GM18868 (cell line): Measurements from ENCODE around the gene IFT25.

Experiments used
- ATAC-seq: cut with Tn5 transposase; IDR thresholded peaks from one replicate; pipeline ENCODE4 v1.9.1; 2021; ENCODE audit warnings: mild to moderate bottlenecking, moderate library complexity; ENCODE audit not compliant: unreplicated experiment

Gene IFT25

DNA sequence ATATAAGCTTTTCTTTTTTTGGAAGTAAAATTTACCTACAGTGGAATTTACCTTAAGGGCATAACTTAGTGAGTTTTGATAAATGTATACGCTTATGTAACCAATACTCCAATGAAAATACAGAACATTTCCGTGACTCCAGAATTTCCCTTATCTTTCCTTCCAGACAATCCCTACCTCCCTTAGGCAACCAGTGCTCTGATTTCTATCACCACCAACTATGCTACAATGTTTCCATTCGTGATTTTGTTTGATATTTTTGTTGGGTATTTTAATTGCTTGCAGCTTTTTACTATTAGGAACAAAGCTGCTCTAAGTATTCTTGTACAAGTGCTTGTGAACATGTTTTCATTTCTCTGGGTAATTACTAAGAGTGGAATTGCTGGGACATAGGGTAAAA is 14.6 kb downstream of the IFT25 start:
- no peak for ATAC-seq

DNA sequence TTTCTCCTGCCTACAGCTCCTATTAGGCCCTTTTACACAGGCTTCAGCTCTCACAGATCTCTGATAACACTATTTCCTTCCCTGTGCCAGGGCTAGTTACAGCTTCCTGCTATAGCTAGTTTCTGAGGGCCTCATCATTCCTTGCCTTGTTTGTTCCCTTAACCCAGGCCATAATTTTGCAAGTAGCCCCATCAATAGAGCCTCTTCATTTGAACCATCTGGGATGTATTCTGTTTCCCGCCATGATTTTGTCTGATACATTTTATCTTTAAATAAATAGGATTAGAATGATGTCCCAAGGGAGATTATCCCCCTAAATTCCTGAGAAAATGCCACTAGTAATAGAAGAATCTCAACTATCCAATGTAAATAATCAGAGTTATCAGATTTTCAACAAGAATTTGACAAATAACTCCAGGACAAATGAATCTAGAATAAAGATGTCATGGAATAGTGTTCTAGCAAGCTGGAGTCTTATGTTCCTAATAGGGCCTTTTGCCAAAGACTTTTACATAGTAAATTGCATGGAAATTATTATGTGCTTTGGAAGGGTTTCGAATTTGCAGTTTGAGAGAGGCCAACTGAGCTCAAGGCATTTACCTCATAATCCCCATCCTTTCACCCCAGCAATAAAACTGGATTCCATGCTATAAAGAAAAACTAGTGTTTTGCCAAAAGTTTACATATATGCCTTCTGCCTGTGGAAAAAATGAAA is 16.1 kb downstream of the IFT25 start:
- ATAC-seq: no peak

DNA sequence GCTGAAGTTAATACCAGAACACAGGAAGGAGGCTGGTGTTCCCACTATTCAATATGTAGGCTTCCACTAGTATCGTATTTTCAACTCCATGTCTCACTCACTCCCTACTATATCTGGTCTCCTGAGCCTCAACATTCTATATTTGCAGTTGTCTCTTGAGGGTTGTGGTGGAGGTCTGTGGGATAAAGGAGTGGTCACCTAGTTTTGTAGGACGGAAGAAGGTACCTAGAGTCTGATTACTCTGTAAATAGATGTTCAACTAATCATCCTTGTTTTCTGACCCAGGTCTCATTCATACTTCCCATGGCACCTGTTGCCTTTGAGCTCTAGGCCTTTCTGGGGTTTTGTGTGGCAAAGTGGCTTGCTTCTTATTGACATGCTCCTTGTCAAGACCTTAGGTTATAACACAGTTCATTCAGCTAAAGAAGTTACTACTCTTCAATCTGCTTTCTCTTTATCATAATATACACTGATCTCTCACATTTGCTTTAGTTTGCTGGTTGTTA is 18.1 kb downstream of the IFT25 start:
- no peak for ATAC-seq

DNA sequence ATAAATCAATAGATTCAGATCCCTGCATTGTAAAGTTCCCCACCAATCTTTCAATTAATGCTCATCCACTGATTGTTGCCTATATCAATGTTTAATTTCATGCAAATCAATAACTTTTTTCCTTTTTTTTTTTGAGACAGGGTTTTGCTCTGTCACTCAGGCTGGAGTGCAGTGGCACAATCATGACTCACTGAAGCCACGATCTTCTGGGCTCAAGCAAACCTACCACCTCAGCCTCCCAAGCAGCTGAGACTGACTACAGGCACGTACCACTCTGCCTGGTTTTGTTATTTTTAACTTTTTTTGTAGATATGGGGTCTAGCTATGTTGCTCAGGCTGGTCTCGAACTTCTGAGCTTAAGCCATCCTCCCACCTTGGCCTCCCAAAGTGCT is 25.8 kb downstream of the IFT25 start:
- ATAC-seq: no peak

DNA sequence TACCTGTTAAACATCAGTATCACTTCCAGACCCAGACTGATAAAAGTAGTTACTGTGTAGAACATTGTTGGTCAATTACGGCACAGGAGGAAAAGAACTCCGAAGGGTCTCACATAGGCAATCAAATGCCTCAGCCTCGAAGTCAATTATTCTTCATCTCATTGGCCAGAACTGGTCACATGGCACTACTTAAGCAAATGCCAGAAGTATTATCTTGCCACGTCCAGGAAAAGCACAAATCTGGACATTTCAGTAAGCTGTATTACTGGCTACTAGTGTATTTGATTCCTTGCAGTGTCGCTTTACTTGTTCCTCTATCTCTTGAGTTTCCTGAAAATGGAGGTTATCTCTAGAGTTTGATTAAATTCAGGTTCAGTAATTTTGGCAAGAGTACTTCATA is 27.2 kb downstream of the IFT25 start:
- ATAC-seq: no peak

DNA sequence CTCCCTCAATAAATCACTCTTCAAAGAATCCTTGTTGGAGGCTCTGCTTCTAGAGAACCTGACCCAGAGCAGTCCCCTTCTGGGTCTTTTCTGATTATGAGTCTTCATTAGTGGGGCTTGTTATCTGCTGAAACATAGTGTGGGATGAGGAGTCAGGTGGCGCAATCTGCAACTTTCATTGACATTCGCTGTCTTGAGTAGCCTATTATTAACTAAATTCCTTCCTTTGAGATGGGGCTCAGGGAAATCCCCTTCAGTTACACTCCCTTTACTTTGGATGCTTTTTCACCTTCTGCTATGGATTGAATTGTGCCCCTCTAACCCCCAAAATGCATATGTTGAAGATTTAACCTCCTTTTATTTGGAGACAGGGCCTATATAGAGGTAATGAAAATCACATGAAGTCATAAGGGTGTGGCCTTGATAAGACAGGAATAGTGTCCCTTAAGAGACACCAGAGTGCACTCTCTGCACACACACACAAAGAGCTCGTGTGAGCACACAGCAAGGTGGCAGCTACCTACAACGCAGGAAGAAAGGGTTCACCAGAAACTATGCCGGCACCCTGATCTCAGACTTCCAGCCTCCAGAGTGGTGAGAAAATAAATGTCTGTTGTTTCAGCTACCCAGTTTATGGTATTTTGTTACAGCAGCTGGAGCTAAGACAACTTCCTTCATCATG is 32.0 kb downstream of the IFT25 start:
- no peak for ATAC-seq

DNA sequence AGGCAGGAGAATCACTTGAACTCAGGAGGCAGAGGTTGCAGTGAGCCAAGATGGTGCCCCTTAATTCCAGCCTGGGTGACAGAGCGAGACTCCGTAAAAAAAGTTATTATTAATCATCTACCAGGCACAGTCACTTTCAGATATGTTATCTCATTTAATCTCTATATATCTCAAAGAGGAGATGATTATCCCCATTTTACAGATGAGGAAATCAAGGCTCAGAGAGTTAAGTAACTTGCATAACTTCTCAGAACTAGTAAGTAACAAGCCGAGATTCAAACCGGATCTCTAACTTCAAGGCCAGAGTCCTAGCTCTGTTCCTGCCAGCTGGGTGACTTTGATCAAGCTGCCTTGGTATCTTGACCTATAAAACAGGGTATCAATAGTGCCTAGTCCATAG is 34.1 kb downstream of the IFT25 start:
- no peak for ATAC-seq

DNA sequence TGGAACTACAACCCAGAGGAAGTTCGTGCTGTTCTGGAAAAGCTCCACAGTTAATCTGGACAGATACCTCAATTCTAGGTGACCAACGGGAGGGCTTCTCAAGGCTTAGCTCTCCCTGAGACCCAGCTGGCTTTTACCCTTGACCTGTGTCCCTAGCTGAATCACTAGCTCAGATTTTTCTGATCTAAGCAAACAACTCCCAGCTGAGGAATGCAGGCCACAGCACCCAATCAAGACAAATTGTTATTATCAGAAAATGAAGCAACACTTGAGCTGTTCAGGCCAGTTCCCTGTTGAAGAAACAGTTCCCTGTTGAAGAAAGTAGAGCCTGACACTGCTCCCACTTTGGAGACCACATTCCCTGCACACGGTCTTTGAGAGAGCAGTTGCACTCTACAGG is 35.6 kb downstream of the IFT25 start:
- ATAC-seq: no peak

DNA sequence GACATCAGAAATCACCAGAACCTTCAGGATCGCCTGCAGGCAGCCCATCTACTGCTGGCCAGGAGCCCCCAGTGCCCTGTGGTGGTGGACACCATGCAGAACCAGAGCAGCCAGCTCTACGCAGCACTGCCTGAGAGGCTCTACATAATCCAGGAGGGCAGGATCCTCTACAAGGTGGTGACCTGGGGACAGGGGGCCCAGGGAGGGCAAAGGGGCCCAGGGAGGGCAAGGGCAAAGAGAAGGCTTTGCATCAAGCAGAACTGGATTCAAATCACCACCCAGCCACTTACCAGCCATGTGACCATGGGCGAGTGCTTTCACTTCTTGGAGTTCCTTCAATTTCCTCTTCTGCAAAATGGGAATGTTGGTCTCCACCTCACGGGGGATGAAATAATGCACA is 39.4 kb downstream of the IFT25 start:
- no peak for ATAC-seq

DNA sequence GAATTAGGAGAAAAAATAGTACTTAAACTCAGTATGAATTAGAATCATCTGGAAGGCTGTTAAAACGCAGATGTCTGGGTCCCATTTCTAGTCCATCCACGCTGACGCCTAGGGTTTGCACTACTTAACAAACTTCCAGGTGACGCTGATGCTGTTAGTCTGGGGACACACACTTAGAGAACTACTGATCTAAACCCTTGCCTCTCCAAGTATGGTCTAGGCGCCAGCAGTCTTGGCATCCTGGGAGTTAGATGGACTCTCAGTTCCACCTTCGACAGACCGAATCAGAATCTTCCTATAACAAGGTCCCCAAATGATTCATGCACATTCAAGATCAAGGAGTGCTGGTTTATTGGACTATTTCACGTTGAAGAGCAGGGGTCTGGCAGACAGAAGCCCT is 40.0 kb downstream of the IFT25 start:
- no peak for ATAC-seq

DNA sequence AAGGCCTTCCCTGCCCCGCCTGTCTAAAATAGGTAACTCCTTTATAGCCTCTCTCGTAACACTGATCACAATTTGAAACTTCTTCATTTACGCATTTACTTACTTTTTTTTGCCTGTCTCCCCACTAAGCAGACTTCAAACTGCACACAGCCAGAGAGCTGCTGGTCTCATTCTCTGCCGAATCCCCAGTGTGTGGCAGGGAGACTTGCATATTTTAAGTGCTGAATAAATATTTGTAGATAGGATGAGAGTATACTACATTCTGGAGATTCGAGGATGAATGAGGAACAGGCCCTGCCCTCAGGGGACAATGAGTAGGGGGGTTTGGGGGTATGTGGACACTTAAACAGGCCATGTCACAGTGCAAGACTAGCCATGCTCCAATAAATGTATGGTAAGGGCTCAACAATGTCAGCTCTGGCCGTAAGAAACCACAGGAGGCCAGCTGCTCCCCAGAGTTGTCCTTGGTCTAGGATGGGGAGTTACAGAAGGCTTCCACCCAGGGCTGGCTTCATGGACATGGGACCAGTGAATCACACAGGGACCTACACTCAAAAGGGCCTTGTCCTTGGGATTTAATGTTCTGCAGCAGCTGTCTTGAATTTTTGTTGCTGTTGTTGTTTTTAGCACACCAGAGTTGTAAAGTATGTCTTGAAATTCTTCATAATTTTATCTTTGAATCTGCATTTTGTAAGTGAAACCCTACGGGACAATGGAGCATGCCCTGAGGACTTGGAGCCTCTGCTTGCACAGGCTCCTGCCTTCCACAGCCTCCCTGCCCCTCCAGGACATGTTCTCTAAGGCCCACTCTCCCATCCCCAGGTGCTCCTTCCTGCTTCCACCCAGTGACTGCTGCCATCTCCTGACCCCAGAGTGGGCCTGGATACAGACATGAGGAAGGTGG is 43.0 kb downstream of the IFT25 start:
- ATAC-seq: no peak

DNA sequence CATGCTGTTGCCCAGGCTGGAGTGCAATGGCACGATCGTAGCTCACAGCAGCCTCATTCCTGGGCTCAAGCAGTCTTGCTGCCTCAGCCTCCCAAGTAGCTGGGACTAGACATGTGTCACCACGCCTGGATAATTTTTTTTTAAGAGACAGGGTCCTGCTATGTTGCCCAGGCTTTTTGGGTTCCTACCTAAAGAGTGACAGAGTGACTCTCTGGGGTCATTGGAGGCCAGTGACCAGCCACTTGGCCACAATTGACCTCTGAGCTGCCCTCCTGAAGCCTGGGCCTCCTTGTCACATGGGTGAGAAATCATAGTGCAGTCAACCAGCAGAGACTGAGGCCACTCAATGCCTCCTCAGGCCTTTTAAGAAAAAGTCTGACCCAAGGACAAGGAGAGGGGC is 45.8 kb downstream of the IFT25 start:
- no peak for ATAC-seq

DNA sequence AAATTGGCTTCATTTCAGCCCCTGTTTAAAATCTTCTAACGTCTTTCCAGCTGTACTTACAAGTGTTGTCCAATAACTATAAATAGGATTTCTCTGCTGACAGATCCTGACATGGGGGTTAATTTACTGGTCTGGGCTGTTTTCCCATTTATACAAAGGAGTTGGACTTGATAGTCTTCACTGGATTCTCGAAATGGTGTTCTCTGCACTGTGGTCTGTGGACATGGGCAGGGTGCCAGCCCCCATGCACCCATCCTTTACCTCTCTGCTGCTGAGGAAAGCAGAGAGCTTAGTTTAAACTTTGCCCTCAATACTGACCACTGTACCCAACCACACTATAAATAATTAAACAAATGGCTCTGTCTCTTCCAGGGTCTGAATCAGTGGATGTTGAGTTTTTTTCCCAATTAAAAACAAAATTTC is 46.3 kb downstream of the IFT25 start:
- ATAC-seq: no peak

DNA sequence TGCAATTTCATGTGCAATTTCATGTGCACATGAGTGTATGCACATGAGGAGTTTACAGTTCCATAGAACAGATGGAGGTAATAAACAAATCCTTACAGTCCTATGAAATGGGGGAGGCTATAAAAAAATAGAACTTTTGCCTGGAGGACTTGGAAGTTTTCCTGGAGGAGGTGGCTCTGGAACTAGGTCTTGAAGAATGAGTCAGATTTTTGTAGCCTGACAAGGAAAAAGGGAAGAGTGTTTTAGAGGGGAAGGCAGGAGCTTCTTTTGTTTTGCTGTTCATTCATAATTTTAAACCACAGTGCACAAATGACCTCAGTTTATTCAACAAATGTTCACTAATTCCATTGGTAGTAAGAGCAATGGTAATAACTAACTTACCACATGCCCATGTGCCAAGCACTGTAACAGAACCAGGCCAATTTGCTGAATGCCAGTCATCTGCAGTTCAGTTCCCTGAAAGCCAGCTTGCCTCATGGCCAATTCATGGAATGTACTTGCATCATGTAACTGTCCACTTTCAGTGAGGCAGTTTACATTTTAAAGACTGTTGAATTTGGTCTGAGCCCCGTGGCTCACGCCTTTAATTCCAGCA is 48.8 kb downstream of the IFT25 start:
- ATAC-seq: no peak

DNA sequence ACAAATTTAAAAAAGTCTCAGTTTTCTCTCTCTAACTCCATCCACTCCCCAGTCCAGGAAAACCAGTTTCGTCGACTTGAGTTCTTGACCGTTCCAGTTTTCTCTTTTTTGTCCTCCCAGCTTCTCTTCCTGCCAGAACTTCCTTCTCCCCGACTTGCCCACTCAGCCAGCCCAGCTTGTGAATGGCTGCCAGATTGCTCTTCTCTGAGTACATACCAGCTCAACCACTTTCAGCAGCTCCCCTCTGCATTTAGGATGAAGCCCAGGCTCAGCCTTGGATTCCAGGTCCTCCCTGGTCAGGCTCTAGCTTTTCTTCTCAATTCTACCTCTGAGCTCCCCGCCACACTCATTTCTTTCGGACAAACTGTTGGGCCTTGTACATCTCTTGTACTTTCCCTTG is 50.1 kb downstream of the IFT25 start:
- no peak for ATAC-seq

DNA sequence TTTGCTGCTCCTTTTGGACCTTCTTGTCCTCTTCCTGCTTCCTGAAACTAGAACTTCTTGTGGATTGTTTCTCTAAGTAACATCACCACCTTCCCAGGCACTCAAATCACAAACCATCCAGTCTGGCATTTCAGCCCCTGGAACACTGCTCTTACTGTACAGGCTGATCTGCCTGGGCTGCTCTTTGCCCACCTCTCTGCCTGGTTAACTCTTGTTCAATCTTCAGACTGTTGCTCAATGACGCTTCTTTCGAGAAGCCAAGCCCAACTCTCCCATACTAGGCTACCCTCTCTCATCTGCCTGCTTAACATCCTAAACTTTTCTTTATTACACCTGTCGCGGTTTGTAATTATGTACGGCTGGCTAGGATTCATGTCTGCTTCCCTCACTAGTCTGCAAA is 50.9 kb downstream of the IFT25 start:
- no peak for ATAC-seq

DNA sequence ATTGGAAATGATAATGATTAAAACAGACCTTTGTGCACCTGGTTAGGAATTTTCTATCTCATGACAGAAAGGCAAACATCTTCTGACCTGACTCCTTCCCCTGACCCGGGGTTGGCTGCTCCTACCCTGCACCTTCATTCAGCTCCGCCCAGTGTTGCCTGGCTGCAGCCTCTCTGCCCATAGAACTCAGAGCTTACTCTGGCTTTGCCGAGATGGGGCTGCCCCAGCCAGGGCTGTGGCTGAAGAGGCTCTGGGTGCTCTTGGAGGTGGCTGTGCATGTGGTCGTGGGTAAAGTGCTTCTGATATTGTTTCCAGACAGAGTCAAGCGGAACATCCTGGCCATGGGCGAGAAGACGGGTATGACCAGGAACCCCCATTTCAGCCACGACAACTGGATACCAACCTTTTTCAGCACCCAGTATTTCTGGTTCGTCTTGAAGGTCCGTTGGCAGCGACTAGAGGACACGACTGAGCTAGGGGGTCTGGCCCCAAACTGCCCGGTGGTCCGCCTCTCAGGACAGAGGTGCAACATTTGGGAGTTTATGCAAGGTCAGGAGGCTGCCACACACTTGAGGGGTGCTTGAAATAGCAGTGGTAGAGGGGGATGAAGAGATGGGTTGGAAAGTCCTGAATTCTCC is 51.4 kb downstream of the IFT25 start, which contains the start of gene DIO1:
Gene DIO1 (plus strand): TSS at position 189 of the 638 bp plus-strand sequence. CDS start 24 bp downstream, at position 213.
- ATAC-seq: no peak

DNA sequence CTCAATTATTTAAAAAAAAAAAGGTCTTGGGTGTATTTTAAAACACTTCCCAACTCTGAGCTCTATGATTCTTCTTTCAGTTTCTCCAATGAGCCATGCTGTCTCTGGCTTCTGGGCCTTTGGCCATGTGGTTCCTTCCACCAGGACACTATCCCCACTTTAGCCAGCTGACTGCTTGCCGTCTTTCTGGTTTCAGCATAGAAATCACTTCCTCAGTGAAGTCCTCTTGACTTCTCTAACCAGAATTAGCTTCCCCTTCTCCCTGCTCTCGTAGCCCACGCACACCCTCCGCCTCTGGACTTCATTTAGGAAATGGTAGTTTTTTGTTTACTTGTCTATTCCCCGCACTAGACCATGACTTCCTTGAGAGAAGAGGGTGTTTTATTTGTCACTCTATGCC is 52.6 kb downstream of the IFT25 start:
- no peak for ATAC-seq

DNA sequence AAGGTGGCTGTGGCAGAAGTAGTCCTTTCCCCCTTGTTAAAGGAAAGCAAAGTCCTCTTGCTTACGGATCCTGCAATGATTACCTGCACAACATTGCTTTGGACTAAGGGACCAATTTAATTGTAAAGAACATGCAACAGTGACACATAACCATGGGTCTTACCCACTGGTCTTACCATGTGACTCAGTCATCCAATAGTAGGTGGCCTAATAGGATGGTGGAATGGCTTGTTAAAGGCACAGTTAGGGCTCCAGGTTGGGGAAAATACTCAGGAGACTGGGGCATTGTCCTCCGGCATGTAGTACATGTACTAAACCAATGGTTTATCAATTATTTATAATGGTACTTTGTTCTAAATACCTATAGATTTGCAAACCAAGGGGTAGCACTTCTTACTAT is 53.8 kb downstream of the IFT25 start:
- ATAC-seq: no peak

DNA sequence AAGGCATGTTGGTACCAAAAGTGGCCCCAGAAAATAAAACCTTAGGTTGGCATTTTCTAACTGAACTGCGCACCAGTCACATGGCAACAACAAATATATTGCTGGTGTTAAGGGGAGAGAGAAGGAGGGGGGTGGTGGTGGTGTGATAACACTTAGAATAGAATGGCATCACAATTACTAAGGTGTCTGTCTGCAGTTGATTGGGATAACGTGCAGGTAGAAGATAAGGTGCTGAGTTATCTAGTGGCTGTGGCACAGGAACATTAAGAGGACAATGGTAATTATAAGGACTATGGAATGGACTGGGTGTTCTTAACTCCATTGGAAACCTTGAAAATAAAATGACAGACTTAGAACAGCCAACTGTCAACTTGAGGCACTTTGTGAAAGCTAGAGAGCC is 54.5 kb downstream of the IFT25 start:
- ATAC-seq: no peak

DNA sequence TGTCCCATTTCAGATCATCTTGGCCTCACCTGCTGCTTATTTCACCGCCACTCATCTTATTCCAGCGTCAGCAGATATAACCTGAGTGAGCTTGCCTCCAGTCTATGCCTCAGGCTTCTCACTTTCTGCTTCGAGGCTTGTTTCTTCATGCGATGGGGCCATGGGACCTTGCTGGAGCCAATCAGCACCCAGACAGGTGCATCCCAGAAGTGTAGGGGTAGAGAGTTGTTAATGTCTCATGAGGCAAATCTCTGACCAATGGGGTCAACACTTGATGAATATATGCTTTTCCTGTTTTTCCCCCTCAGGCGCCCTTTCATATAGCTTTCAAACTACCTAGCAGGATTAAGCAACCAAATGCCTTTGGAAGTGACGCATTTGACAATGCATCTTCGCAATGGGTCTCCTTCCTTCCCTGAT is 55.0 kb downstream of the IFT25 start:
- ATAC-seq: no peak
